Skeletal muscle cell (primary cell): ENCODE results near the gene CCDC73.
"Not testable (repeated sequence)": the region's sequence is repeated elsewhere in the genome, so short reads cannot be mapped to it uniquely, and the experiment has no call there.

ENCODE experiments used
- DNase-seq: peaks from one replicate; pipeline ENCODE4 v3.0.0-alpha.2; 2010; ENCODE audit warnings: low read depth
- H3K4me3 ChIP-seq: 2 replicates; pipeline ENCODE4 v1.5.1; 2011; ENCODE audit warnings: low read depth, mild to moderate bottlenecking, control low read depth, low read length, moderate library complexity

Gene CCDC73

DNA sequence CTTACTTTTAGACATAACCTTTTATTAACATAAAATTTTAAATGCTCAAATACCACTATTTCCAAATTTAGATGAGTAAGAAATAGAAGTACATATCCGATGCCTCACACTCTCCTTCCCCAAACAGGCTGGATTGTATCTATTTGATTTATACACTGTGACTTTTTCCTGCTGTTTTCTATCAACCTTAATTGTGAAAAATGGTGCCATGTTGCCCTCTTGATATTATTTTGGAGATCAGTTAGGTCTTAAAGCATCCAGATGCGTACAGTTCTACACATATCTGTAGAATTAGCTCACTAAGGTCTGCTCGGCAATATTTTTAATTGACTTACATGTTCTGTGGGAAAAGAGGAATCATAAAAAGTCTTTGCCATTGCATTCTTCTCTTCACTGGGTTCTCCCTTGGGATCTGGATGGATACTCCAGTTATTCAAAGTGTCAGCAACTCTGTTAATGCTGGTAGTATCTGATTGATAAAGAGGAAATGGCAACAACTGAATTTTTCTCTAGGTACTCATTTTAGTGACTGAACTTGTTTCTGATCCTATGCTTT, 183.6 kb downstream of the CCDC73 start:
- DNase-seq: peak; percentile 4
- H3K4me3 ChIP-seq: no peak overlapping the region

GRCh38 chr11:32608826-32609225, 185.6 kb downstream of the CCDC73 start:
- H3K4me3 ChIP-seq, DNase-seq: not testable (repeated sequence)

DNA sequence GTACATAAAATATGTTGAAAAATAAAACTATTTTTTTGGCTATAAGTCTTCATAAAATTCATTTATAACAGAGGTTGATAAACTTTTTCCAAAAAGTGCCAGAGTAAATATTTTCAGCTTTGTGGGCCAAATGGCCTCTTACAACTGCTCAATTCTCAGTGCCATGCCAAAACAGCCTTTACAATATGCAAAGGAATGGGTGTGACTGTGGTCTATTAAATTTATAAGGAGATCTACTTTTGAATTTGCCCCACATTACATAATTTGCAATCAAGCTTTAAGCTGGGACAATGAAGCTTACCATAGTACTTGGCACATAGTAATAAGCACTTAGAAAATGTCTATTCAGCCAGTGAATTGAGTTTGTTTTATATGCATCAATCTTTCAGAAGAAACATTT, 188.2 kb downstream of the CCDC73 start:
- no peak for DNase-seq
- no peak overlapping the region for H3K4me3 ChIP-seq

- no peak overlapping the region for H3K4me3 ChIP-seq
- no peak for DNase-seq
These were observed 191.6 kb downstream of the CCDC73 start for GRCh38 chr11:32602657-32603415.

GRCh38 chr11:32597921-32598320, 196.5 kb downstream of the CCDC73 start:
- no peak for DNase-seq
- no peak overlapping the region for H3K4me3 ChIP-seq

- DNase-seq, H3K4me3 ChIP-seq: not testable (repeated sequence)
These were observed 198.3 kb downstream of the CCDC73 start for GRCh38 chr11:32596114-32596513.

- DNase-seq: no peak
- H3K4me3 ChIP-seq: no peak overlapping the region
These were observed 200.2 kb downstream of the CCDC73 start for GRCh38 chr11:32594272-32594671.

GRCh38 chr11:32586576-32587190, 207.8 kb downstream of the CCDC73 start:
- no peak overlapping the region for H3K4me3 ChIP-seq
- no peak for DNase-seq

- no peak for DNase-seq
- H3K4me3 ChIP-seq: peak overlapping the region; percentile 89
These were observed 209.5 kb downstream of the CCDC73 start for GRCh38 chr11:32584921-32585320.

DNA sequence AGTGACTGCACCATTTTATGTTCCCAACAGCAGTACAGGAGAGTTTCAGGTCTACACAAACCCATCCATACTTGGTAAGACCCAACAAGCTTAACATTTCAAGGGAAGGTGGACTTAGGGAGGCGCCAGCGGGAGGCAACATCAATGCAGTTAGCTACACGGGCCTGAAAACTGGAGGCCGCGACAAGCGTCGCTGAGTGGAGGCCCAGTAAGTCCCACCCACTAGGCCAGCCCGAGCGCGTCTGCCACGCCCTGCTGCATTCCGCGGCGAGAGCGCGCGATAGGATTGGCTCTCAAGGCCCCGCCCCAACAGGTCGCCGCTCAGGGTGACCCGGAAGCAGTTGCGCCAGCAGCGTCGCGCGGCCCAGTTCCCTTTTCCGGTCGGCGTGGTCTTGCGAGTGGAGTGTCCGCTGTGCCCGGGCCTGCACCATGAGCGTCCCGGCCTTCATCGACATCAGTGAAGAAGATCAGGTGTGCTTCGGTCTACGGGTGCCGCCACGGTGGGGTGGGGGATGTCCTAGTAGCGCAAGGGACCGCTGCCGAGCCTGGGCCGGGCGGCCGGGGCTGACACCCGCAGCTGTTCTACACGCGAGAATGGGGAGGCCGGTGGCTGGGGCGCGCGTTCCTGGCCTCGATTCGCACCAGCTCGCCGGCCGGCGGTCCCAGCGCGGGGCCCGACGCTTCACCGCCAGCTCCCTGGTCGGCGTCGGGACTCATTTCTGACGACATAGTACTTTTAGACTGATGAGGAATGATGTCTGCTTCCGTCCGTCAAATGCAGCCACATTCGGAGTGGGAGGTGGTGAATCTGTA, 210.8 kb downstream of the CCDC73 start, which contains the start of gene EIF3M:
Gene EIF3M, plus strand, starts transcription at position 373 of the 813 bp plus-strand sequence. Its CDS starts 57 bp downstream, at position 430.
- H3K4me3 ChIP-seq: peak within 1 kb of the TSS; percentile 89
- DNase-seq: peak; percentile 91

DNA sequence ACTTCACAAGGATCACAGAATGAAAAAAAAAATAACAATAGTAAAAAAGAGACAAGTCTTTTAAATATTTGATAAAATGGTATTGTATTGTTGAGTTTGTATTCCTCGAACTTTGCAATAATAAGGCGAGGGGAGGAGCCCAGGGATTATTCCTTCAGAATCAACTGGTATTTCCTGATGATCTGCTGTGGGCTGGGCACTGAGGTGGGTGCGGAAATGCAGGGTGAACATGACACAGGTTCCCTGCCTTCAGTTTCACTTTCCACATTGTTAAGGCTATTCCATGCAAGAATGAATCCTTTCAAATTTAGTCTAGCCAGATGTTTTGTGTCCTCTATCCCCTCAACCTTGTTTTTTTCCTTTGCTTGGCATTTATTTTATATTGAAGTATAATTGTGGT, 212.9 kb downstream of the CCDC73 start:
- no peak overlapping the region for H3K4me3 ChIP-seq

DNA sequence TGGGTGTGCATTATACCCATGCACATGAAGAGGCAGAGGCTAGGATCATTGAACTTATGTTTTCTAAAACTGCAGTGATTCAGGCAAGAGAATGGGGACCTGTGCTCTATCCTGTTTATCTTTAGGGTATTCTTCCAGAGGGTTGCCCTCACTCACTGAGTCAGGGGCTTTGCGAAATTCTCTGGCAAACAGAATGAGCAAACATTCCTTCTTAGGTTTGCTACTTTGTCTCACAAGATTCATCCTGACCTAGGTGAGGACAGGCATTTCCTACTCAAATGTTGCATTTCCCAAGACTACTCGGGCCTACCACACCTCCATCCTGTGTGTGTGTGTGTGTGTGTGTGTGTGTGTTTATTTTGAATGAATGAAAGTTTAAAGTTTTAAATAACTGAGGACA, 213.5 kb downstream of the CCDC73 start:
- no peak overlapping the region for H3K4me3 ChIP-seq
- peak; percentile 84 for DNase-seq

More for the DNA sequence above, 212.9 kb downstream of the CCDC73 start:
- no peak for DNase-seq

- DNase-seq: no peak
- H3K4me3 ChIP-seq: no peak overlapping the region
These were observed 218.0 kb downstream of the CCDC73 start for GRCh38 chr11:32576456-32576855.

DNA sequence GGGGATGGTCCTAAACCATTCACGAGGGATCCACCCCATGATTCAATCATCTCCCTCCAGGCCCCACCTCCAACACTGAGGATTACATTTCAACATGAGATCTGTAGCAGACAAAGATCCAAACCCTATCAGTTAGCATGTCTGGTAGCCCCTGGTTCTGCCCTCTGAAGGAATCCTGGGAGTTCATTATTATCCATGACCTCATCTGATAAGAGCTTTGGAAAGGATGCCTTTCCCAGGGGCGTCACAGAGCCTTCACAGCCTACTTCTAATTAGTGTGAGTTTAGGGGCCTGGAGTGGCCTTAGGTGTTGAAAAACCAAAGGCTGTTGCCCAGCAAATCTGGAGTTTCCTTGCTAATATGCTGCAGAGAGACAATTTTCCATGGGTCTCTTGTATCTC, 219.4 kb downstream of the CCDC73 start:
- no peak overlapping the region for H3K4me3 ChIP-seq
- DNase-seq: no peak

- no peak for DNase-seq
- no peak overlapping the region for H3K4me3 ChIP-seq
These were observed 220.0 kb downstream of the CCDC73 start for GRCh38 chr11:32574421-32574820.

DNA sequence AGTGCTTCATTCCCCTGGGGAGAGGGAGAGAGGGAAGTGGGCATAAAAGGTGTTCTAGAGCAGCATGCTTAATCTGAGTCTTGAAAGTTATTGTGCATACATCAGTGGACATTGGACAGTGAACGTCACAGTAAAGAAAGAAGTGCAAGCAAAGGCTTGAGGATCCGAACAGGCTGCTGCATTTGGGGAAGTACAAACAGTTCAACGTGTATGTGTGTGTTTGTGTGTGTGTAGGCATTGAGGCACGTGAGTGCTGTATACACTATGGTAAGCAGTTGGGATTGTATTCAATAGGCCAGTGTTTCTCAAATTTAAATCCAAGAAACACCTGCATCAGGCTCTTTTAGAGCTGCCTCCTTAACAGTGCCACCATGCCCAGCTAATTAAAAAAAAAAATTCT, 221.2 kb downstream of the CCDC73 start:
- no peak for DNase-seq
- no peak overlapping the region for H3K4me3 ChIP-seq

DNA sequence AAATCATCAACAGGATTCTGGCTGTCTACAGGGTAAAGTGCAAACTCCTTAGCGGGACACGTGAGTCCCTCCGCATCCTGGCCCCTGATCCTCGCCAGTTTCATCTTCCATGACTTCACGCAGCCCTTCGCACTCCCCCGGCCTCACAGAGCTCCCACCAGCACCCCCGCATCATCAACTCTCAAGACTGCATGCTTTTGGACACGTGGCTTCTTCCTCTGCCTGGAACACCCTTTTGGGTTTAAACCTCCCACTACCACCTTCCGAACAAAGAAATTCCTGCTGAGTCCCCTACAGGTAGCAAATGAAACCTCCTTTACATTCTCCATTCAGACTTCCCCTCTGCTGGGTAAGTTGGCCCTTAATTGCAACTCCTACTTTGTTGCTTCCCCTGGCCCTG, 223.4 kb downstream of the CCDC73 start:
- no peak for DNase-seq
- no peak overlapping the region for H3K4me3 ChIP-seq

GRCh38 chr11:32569313-32569881, 225.1 kb downstream of the CCDC73 start:
- no peak overlapping the region for H3K4me3 ChIP-seq
- DNase-seq: no peak

- H3K4me3 ChIP-seq: no peak overlapping the region
- no peak for DNase-seq
These were observed 227.3 kb downstream of the CCDC73 start for GRCh38 chr11:32567154-32567553.

DNA sequence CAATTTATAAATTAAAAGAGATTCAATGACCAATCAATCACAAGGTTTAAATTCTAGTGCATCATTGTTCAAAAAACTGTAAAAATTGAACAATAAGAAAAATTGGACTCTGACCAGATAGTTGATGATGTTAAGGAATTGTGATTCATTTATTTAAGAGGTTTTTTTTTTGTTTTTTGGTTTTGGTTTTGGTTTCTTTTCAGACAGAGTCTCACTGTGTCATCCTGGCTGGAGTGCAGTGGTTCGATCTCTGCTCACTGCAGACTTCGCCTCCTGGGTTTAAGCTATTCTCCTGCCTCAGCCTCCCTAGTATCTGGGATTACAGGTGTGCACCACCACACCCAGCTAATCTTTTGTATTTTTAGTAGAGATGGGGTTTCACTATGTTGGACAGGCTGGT, 227.9 kb downstream of the CCDC73 start:
- no peak for DNase-seq
- H3K4me3 ChIP-seq: no peak overlapping the region
